B cell (primary cell): ENCODE data around the gene CCDC85C. TPM values are rescaled to one million over a fixed set of nuclear protein-coding genes. Genes with fewer than 3 reads are reported as not detected.

Experiments used
- ATAC-seq: fragments of 200-7000 bp; cut with Tn5 transposase; one replicate; pipeline ENCODE4 v1.10.0; 2021; ENCODE audit warnings: low read depth, mild to moderate bottlenecking, moderate number of reproducible peaks, moderate library complexity
- CTCF ChIA-PET: fragments of 350-600 bp; sonication (Branson Sonifier 250); formaldehyde crosslinking; loops from one replicate; lab custom pipeline; 2021; ENCODE audit warnings: antibody characterized with exemption, inconsistent platforms; lab: Charles Lee
- POLR2A ChIA-PET: fragments of 350-600 bp; sonication (Branson Sonifier 250); formaldehyde crosslinking; loops from one replicate; lab custom pipeline; 2021; ENCODE audit warnings: antibody characterized with exemption; lab: Charles Lee
- DNase-seq: peaks from one replicate; pipeline ENCODE4 v3.0.0; 2013
- H2AFZ ChIP-seq: 2 replicates; pipeline ENCODE4 v1.6.1; 2012; ENCODE audit warnings: mild to moderate bottlenecking, low read depth, low read length; ENCODE audit not compliant: insufficient read depth, poor library complexity, severe bottlenecking
- H3K27ac ChIP-seq, 2 donors: 1 replicate in 1 of 2; 2 replicates in 1 of 2; pipeline ENCODE4 v1.5.1; 2012 to 2013; ENCODE audit warnings: low read length in 2 of 2, mild to moderate bottlenecking in 2 of 2, moderate library complexity in 1 of 2
- H3K27me3 ChIP-seq, 4 experiments: fragments of 200-600 bp in 1 of 4; sonication (generic) in 1 of 4; replicated peaks in 1 of 4; 1 replicate in 2 of 4; 2 replicates in 2 of 4; pipeline versions ENCODE4 v1.6.1 to v1.7.0; 2013 to 2016; ENCODE audit warnings: low read length in 3 of 4, mild to moderate bottlenecking in 2 of 4, mixed read lengths in 1 of 4, moderate library complexity in 1 of 4; ENCODE audit not compliant: insufficient read depth in 4 of 4, control insufficient read depth in 3 of 4; ENCODE audit errors: control extremely low read depth in 1 of 4
- H3K36me3 ChIP-seq, 2 experiments: replicated peaks in 1 of 2; 1 replicate in 1 of 2; 2 replicates in 1 of 2; pipeline versions ENCODE4 v1.6.1 to v1.7.1; 2013; ENCODE audit warnings: low read length in 1 of 2; ENCODE audit not compliant: insufficient read depth in 2 of 2, control insufficient read depth in 1 of 2; ENCODE audit errors: control extremely low read depth in 1 of 2, extremely low read depth in 1 of 2
- H3K4me1 ChIP-seq, 2 donors: fragments of 200-600 bp in 1 of 2; sonication (generic) in 1 of 2; 1 replicate in 1 of 2; 2 replicates in 1 of 2; pipeline versions ENCODE4 v1.5.1 to v1.6.1; 2013 to 2017; ENCODE audit warnings: low read length in 2 of 2; ENCODE audit not compliant: control insufficient read depth in 2 of 2, insufficient read depth in 2 of 2
- H3K4me2 ChIP-seq: replicated peaks from 2 replicates; pipeline ENCODE3; 2012; ENCODE audit warnings: mild to moderate bottlenecking, low read depth, low read length; ENCODE audit not compliant: poor library complexity, severe bottlenecking
- H3K4me3 ChIP-seq, 5 experiments: fragments of 200-600 bp in 1 of 5; sonication (generic) in 1 of 5; 1 replicate in 3 of 5; 2 replicates in 2 of 5; pipeline versions ENCODE4 v1.5.1 to v1.7.0; 2011 to 2016; ENCODE audit warnings: low read length in 4 of 5, mild to moderate bottlenecking in 4 of 5, low read depth in 2 of 5, control low read depth in 1 of 5, moderate library complexity in 1 of 5; ENCODE audit not compliant: insufficient read depth in 1 of 5; ENCODE audit errors: control extremely low read depth in 1 of 5, extremely low read depth in 1 of 5
- H3K79me2 ChIP-seq: fragments of 200-600 bp; sonication (generic); one replicate; pipeline ENCODE4 v1.6.0; 2016; ENCODE audit warnings: low read length; ENCODE audit not compliant: control insufficient read depth, insufficient read depth
- H3K9ac ChIP-seq: fragments of 200-600 bp; sonication (generic); 2 replicates; pipeline ENCODE4 v1.6.1; 2017; ENCODE audit warnings: mild to moderate bottlenecking, low read length, moderate library complexity
- H3K9me3 ChIP-seq, 3 donors: one replicate each; pipeline versions ENCODE4 v1.6.1 to v1.7.1; 2013; ENCODE audit warnings: low read length in 2 of 3; ENCODE audit not compliant: control insufficient read depth in 2 of 3, insufficient read depth in 1 of 3; ENCODE audit errors: control extremely low read depth in 1 of 3
- H4K20me1 ChIP-seq: 2 replicates; pipeline ENCODE4 v1.6.0; 2012; ENCODE audit warnings: mild to moderate bottlenecking, low read length; ENCODE audit not compliant: insufficient read depth, control insufficient read depth, poor library complexity, severe bottlenecking
- H3K27ac Mint-ChIP-seq: one replicate; pipeline ENCODE4 v1.8.0; 2021; ENCODE audit warnings: mixed read lengths
- H3K27me3 Mint-ChIP-seq: one replicate; pipeline ENCODE4 v1.8.0; 2021; ENCODE audit warnings: mixed read lengths
- H3K4me1 Mint-ChIP-seq: one replicate; pipeline ENCODE4 v1.8.0; 2021; ENCODE audit warnings: mixed read lengths
- H3K4me3 Mint-ChIP-seq: one replicate; pipeline ENCODE4 v1.8.0; 2021; ENCODE audit warnings: mixed read lengths
- H3K9me3 Mint-ChIP-seq: one replicate; pipeline ENCODE4 v1.8.0; 2022; ENCODE audit warnings: mixed read lengths; ENCODE audit not compliant: insufficient read depth
- EZH2 ChIP-seq: IDR thresholded peaks from 2 replicates; pipeline ENCODE4 v1.6.1; 2012; ENCODE audit warnings: borderline replicate concordance, low read depth, mild to moderate bottlenecking, moderate library complexity, low read length; ENCODE audit not compliant: insufficient read depth, poor library complexity, severe bottlenecking
- WGBS: methylation state at CpG from one replicate; pipeline ENCODE4 v1.1.5; 2013; ENCODE audit warnings: missing lambda C conversion rate; ENCODE audit not compliant: insufficient coverage; 5-methylcytosine and 5-hydroxymethylcytosine counted together
- intact Hi-C: fragments of 100-400 bp; cut with micrococcal nuclease; formaldehyde crosslinking; loops from one replicate; pipeline ENCODE4 v1.10.0; 2022
- polyA plus RNA-seq: library from polyadenylated mRNA; depleted of rRNA; stranded (reverse); fragments of >200 nt; gene quantifications from 2 replicates; pipeline ENCODE4 v1.2.3, GENCODE V29; 2012
- total RNA-seq, 2 donors: library from RNA; stranded (reverse); fragments of 120-200 nt in 1 of 2; gene quantifications; 1 replicate in 1 of 2; 2 replicates in 1 of 2; pipeline versions ENCODE4 v1.2.3 to v1.2.4, GENCODE V29; 2013 to 2022
- TF ChIP-seq, protein P1 (sequence below): fragments of 200-600 bp; IDR thresholded peaks from one replicate; pipeline ENCODE4 v1.8.0; 2022; ENCODE audit warnings: antibody characterized with exemption, mild to moderate bottlenecking

The CCDC85C gene
- total and polyA plus RNA-seq, 2 donors (not counting 1 experiment from before 2014, with no cell fraction given): 0.52 to 2.7 TPM

GRCh38 chr14:99522025-99522401 lies 82.0 kb downstream of the CCDC85C start:
- WGBS: 94% methylated on average over 7 of the region's 18 CpGs
- no peaks in the 10 kb centered on the region for H3K4me1 ChIP-seq
- no peak for DNase-seq
- no peak overlapping the region for H2AFZ ChIP-seq
- H3K36me3 ChIP-seq: no peaks in the 10 kb centered on the region
- intact Hi-C loops: no loop called here
- Mint-ChIP-seq H3K4me1 (no peaks in the 10 kb centered on the region), H3K27ac (no peak overlapping the region), H3K9me3 (no peaks in the 10 kb centered on the region), H3K4me3 (no peak overlapping the region), H3K27me3 (no peaks in the 10 kb centered on the region)
- H3K27me3 ChIP-seq: no peaks in the 10 kb centered on the region
- no peaks in the 10 kb centered on the region for H3K9me3 ChIP-seq
- TF ChIP-seq, protein P1, sequence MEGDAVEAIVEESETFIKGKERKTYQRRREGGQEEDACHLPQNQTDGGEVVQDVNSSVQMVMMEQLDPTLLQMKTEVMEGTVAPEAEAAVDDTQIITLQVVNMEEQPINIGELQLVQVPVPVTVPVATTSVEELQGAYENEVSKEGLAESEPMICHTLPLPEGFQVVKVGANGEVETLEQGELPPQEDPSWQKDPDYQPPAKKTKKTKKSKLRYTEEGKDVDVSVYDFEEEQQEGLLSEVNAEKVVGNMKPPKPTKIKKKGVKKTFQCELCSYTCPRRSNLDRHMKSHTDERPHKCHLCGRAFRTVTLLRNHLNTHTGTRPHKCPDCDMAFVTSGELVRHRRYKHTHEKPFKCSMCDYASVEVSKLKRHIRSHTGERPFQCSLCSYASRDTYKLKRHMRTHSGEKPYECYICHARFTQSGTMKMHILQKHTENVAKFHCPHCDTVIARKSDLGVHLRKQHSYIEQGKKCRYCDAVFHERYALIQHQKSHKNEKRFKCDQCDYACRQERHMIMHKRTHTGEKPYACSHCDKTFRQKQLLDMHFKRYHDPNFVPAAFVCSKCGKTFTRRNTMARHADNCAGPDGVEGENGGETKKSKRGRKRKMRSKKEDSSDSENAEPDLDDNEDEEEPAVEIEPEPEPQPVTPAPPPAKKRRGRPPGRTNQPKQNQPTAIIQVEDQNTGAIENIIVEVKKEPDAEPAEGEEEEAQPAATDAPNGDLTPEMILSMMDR: no peak
- no peak for TF ChIP-seq EZH2
- CTCF ChIA-PET: no interaction called here
- H3K4me2 ChIP-seq: no peak overlapping the region
- H3K27ac ChIP-seq: no peak overlapping the region
- H3K9ac ChIP-seq: no peak overlapping the region
- no peak for ATAC-seq
- no peaks in the 10 kb centered on the region for H4K20me1 ChIP-seq
- POLR2A ChIA-PET: no interaction called here
- no peaks in the 10 kb centered on the region for H3K79me2 ChIP-seq
- H3K4me3 ChIP-seq: no peak overlapping the region

GRCh38 chr14:99521176-99522024 lies 82.6 kb downstream of the CCDC85C start:
- Mint-ChIP-seq H3K27ac (no peak overlapping the region), H3K27me3 (no peaks in the 10 kb centered on the region), H3K4me3 (no peak overlapping the region), H3K4me1 (no peaks in the 10 kb centered on the region), H3K9me3 (no peaks in the 10 kb centered on the region)
- Histone ChIP-seq H3K9ac (no peak overlapping the region), H3K9me3 (no peaks in the 10 kb centered on the region), H3K36me3 (no peaks in the 10 kb centered on the region), H3K4me2 (no peak overlapping the region), H3K4me1 (no peaks in the 10 kb centered on the region), H3K27ac (no peak overlapping the region), H3K4me3 (no peak overlapping the region), H3K79me2 (no peaks in the 10 kb centered on the region), H4K20me1 (no peaks in the 10 kb centered on the region), H3K27me3 (no peaks in the 10 kb centered on the region), H2AFZ (no peak overlapping the region)
- POLR2A ChIA-PET: no interaction called here
- ATAC-seq (no peak), DNase-seq (no peak)
- 95% methylated on average over 25 of the region's 25 CpGs for WGBS
- CTCF ChIA-PET: interaction anchor here (0.9 kb wide), 1 partner anchor 107 kb away, joined by 3 read pairs; no protein-coding TSS in a partner anchor
- intact Hi-C loops: no loop called here
- TF ChIP-seq, protein P1: no peak
- TF ChIP-seq EZH2: no peak
